ENCODE data around the gene LECT2. TPM values are rescaled to one million over a fixed set of nuclear protein-coding genes. Genes with fewer than 3 reads are reported as not detected.
A peak's percentile ranks its signal among the peaks of the same experiment; 100 is the strongest.

Gene LECT2
- 0.41 TPM for polyA plus RNA-seq (2013, experiment 1 of 2; ENCODE audit: insufficient read length)
- polyA plus RNA-seq (2013, experiment 2 of 2; ENCODE audit: insufficient read length) = 0.39 TPM

DNA sequence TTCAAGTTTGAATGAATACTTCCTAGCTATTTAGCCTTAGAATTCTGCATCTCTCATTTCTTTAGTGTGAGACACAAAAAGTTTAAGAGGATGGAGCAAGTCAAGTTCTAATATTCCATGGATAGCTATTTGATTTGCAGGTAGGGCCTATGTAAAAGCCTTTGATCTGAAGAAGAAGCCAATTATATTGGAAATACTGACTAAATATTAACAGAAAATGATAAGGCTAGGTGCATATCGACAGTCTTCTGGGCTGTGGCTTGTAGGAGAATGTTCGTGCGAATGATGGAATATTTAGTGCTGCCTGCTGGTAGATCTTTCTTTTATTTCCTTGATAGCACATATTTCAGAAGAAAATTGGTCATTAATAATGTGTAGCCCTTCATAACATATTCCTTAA is at the start of gene LECT2:
Gene LECT2, minus strand, starts transcription at position 85 of the 400 bp plus-strand sequence. CDS start 150 bp downstream, outside the sequence.
- DNase-seq = no peak

- peak; percentile 71 for DNase-seq
These were observed 49.7 kb upstream of the LECT2 start for GRCh38 chr5:136004436-136004835.

DNA sequence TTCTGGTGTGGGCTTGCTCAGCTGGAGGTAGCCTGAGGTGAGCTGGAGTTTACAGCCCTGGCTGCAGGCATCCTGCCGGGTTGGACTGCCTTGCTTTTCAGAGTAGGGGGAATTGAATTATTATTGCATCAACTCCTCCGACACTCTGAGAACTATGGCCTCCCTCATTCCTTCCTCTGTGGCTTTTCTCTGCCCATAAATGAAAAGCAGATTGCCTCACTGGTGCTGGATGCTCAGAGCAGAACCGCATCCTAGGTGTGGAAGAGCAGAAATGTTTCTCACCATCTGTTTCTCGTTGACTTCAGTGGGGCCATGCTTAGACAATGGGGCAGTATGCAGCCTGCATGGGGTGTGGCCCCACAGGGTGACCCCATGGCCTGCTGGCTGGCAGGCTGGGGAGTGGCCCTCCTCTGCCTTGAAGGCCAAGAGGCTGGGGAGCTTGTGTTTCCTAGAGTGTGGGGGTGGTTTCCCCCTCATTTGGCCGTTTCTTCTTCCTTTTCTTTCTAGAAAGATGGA is 46.7 kb upstream of the LECT2 start:
- DNase-seq = peak; percentile 95

GRCh38 chr5:136000932-136001331 is 46.1 kb upstream of the LECT2 start:
- DNase-seq = no peak

- no peak for DNase-seq
These were observed 45.4 kb upstream of the LECT2 start for GRCh38 chr5:136000147-136000546.

- peak; percentile 98 for DNase-seq
These were observed 44.8 kb upstream of the LECT2 start for GRCh38 chr5:135999406-136000139.

DNA sequence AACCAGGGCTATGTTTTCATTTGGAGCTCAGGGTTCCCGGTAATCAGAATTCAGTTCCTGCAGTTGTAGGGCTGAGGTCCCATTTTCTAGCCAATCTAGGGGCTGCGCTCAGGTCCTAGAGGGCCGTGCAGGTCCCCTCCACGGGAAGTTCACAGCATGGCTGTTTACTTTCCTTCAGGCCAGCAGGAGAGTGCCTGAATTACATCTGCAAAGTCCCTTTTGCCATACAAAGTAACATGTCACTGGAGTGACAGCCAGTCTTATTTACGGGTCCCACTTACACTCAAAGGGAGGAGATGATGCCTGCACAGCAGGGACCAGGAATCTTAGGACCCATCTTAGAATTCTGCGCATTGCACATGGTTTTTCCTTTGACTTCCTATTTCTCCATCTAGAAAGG is 44.1 kb upstream of the LECT2 start:
- no peak for DNase-seq

DNA sequence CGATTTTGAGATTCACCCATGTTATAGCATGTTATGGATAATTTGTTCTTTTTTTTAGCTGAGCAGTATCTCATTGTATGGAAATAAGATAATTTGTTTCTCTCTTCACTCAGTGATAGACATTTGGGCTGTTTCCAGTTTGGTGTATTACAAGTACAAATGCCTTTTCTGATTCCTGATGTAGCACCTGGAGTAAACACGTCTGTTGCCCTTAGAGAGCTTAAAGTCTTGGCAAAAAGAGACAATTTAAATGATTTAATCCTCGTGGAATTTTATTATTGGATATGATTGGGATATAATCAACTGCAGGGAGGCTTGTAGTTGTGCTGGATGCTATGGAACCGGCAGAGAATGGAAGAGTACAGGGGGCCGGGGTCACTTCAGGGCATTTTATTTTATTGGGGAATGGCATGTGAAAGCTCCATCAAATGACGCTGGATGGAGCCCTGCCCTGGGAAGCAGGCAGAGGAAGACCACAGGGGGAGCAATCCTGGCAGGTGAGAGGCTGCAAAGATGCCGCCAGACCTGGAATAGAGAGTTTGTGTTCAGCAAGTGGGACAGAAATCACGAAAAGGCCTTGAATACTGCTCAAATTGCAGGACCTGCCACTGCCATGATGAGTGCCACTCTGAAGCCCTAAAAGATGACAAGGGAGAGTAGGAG is 43.0 kb upstream of the LECT2 start:
- no peak for DNase-seq

- DNase-seq = peak; percentile 90
These were observed 41.8 kb upstream of the LECT2 start for GRCh38 chr5:135996611-135997010.

DNA sequence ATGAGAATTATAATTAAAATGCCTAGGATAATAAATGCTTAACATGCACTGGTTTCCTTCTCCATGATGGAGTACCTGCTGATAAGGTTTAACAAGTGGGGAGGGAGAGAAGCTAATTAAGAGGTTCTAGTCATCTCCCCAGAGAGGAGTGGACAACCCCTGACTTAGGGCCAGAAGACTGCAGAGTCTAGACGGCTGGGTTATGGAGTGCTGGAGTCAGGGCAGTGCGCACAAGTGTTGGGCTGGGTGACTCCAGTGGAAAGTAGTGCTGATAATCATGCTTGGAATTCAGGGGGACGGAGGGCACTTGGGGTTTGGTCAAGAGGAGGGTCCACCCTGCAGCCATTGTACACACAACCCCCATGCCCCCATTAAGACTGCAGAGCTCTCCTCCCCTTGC is 41.2 kb upstream of the LECT2 start:
- peak; percentile 50 for DNase-seq

DNA sequence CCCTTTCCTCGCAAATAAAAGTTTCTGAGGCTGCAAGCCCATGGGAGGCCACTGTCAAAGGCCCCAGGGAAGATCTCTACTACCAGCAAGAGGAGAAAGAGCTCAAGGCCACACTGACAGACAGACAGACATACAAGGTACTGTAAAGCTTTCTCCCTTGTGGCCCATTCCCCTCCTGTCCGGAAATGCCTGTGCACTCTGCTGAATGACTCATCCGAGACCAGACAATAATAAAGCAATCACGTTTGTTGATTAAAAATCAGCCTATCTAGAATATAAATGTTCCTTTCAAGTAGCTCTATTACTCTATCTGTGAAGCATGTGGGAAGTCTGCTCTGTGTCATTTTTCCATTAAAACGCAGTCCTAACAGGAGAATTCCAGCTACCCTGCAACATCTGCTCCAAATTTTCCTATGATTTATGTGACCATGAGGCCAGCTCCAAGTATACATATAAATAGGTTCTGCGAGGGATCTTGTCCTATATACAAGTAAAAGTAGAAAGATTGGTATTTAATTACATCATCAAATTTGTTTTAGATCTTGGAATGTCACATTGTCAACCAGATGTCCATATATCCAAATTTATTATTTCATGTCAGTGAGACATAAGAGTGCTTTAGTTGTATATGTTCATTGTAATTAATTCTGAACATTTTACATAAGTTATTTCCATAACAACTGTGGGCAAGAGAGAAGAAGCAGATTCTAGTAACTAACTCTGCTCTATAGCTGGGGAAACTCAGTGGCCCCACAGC is 39.3 kb upstream of the LECT2 start:
- DNase-seq = peak; percentile 97

GRCh38 chr5:135993335-135993879 is 38.6 kb upstream of the LECT2 start:
- peak; percentile 52 for DNase-seq

DNA sequence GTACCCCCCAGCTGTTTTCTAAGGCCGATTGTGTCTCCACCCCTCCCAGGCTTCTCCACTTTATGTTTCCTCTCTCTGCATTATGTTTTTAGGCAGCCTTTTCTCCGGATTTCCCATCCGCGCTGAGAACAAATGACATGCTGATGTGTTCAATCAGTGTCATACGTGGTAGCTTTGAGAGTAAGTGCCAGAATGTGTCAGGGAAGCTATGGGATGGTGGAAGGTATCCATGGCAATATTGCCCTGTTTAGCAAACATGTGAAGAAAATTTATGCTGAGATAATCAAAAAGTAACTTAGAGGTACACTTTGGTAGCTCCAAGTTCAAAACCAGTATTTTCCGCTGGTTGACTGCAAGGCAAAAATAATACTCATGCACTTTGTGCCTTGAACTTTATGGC is 36.6 kb upstream of the LECT2 start:
- no peak for DNase-seq

DNA sequence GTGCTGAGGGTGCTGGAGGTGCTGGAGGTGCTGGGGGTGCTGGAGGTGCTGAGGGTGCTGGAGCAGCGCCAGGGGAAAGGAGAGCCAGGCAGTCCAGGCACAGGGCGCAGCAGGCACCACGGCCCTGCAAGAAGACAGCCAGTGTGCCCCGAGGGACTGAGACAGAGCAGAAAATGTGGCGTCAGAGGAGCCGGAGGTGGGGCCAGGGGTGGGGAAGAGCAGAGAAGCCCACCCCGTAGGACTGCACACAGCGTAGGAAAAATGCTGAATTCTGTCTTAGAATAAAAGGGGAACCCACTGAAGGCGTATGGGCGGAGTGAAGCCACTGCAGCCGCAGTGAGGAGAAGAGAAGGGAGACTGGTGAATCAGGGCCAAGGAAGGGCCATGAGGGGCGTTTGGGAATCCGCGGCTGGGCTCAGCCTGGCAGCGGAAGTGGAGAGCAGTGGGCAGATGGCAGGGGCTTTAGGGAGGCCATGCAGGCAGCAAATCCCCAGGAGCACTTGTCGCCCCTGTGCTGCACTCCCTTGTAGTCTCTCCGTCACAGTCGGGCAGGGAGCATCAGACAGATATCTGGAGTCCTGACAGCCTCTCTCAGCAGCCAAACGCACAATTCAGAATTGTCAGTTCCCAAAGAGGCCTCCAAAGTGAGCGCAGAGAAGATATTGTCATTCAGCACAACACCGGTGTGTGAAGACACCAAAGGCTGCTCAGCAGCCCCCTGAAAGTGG is 35.9 kb upstream of the LECT2 start:
- no peak for DNase-seq

- no peak for DNase-seq
These were observed 34.9 kb upstream of the LECT2 start for GRCh38 chr5:135989686-135990085.

GRCh38 chr5:135988546-135988945 is 33.8 kb upstream of the LECT2 start:
- DNase-seq = no peak

GRCh38 chr5:135986891-135987401 is 32.2 kb upstream of the LECT2 start:
- peak; percentile 75 for DNase-seq

- DNase-seq = no peak
These were observed 31.6 kb upstream of the LECT2 start for GRCh38 chr5:135986401-135986800.

DNA sequence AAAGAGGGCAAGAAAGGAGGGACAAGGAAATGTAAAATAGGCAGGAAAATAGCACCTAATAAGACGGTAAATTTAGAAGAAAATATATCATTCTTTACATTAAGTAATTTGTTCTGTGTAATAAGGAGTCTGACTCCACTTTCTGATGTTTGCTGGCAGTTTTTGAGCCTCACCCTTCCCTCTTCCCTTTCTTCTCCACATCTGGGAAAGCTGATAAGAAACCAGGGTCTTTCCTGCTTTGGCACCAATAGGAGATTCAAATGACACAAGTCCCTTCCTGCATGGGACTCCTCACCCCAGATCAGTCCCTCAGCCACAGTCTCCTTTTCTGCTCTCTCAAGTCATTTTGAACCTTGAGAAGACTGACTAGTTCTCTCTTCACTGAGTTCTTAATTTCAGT is 31.2 kb upstream of the LECT2 start:
- DNase-seq = no peak

- peak; percentile 28 for DNase-seq
These were observed 25.8 kb upstream of the LECT2 start for GRCh38 chr5:135980620-135981019.

DNA sequence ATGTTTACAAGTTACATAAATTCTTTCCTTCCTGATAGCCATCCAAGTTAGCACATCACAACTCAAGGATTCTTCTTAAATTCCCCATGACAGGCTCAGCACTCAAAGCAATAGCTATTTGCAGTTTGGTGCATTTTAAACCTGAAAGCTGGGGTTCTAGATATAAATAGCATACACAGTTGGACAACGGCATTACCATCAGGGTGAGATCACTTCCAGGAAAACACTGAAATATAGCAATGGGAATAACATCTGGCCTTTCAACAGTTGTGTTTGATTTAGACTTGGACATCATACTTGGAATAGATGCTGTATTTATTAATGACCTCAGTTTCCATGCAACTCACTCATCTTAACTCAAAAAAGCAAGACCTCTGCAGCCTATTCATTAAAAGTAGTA is 24.7 kb upstream of the LECT2 start:
- peak; percentile 87 for DNase-seq

- no peak for DNase-seq
These were observed 24.2 kb upstream of the LECT2 start for GRCh38 chr5:135978993-135979392.
